Ascending aorta (tissue), 2 donors: ENCODE measurements around the gene B3GNT2. TPM values are rescaled to one million over a fixed set of nuclear protein-coding genes. Genes with fewer than 3 reads are reported as not detected.

Source experiments
- DNase-seq, 2 donors: peaks; one replicate each; pipeline ENCODE4 v3.0.0-alpha.2; 2019; ENCODE audit warnings: low spot score in 2 of 2
- H3K27ac ChIP-seq, 2 donors: fragments of 200-600 bp; sonication (generic); one replicate each; pipeline ENCODE4 v1.5.1; 2016 to 2017; ENCODE audit warnings: mild to moderate bottlenecking in 1 of 2
- H3K27me3 ChIP-seq: fragments of 200-600 bp; sonication (generic); one replicate; pipeline ENCODE4 v1.5.1; 2017
- H3K36me3 ChIP-seq, 2 donors: fragments of 200-600 bp; sonication (generic); one replicate each; pipeline ENCODE4 v1.5.1; 2016
- H3K4me1 ChIP-seq, 2 donors: fragments of 200-600 bp; sonication (generic); one replicate each; pipeline ENCODE4 v1.5.1; 2016 to 2017; ENCODE audit warnings: mild to moderate bottlenecking in 1 of 2
- H3K4me3 ChIP-seq, 2 donors: fragments of 200-600 bp; sonication (generic); one replicate each; pipeline ENCODE4 v1.5.1; 2016 to 2017; ENCODE audit warnings: mild to moderate bottlenecking in 1 of 2
- H3K9me3 ChIP-seq, 2 donors: fragments of 200-600 bp; sonication (generic); one replicate each; pipeline ENCODE4 v1.5.1; 2016
- CTCF ChIP-seq, 3 experiments: fragments of 200-600 bp in 2 of 3; fragments of 450-650 bp in 1 of 3; sonication (generic) in 2 of 3; IDR thresholded peaks; one replicate each; pipeline ENCODE4 v1.5.1; 2016 to 2019; ENCODE audit warnings: antibody characterized with exemption in 3 of 3, mild to moderate bottlenecking in 1 of 3, moderate library complexity in 1 of 3
- intact Hi-C: fragments of 100-400 bp; cut with DNase I; formaldehyde crosslinking; loops from one replicate; pipeline ENCODE4 v1.15.1; 2023
- total RNA-seq: library from RNA; depleted of rRNA; stranded (reverse); fragments of >200 nt; gene quantifications from one replicate; pipeline ENCODE4 v1.1.0, GENCODE V29; 2016

Gene B3GNT2
- total RNA-seq, 1 donor from 2014 or later = 15.2 TPM

GRCh38 chr2:62203459-62203858 is 7.5 kb downstream of the B3GNT2 start:
- H3K27me3 ChIP-seq = no peaks in the 10 kb centered on the region
- no peak overlapping the region for H3K4me3 ChIP-seq
- no peaks in the 10 kb centered on the region for H3K9me3 ChIP-seq
- no peaks in the 10 kb centered on the region for H3K36me3 ChIP-seq
- intact Hi-C loops = no loop called here
- no peak for TF ChIP-seq CTCF (IDR thresholded peaks at IDR 0.05)
- H3K4me1 ChIP-seq = peaks cover 0 to 32% of the 10 kb centered on the region in 2 donors
- no peak overlapping the region for H3K27ac ChIP-seq
- no peak for DNase-seq

DNA sequence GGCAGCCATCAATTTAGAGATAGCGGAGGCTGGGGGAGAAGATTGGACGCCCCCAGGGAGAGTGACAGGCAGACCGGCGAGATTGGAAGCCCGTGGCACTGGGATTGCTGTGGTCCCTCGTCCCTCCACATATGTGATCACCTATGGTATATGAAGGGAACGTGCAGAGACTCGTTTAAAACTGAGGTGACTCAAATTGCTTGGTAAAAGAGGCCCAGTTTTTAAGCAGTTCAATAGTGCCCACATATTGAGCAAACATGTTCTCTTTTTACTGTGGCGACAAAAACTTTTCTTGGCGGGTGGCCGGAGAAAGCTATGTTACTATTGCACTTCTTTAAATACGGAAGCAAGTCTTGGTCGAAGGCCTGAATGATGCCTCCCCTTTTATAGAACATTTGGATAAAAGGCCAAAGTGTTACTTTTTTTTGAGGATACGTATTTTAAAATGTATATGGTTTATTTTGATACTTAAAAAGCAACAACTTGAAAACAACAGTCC is 9.1 kb downstream of the B3GNT2 start:
- no peak overlapping the region for H3K4me3 ChIP-seq
- no peak for TF ChIP-seq CTCF (IDR thresholded peaks at IDR 0.05)
- H3K4me1 ChIP-seq = peaks cover 0 to 29% of the 10 kb centered on the region in 2 donors
- H3K27ac ChIP-seq = peak overlapping the region; percentile 19 to 25
- H3K9me3 ChIP-seq = no peaks in the 10 kb centered on the region
- no peaks in the 10 kb centered on the region for H3K27me3 ChIP-seq
- H3K36me3 ChIP-seq = no peaks in the 10 kb centered on the region
- intact Hi-C loops = no loop called here
- no peak for DNase-seq

DNA sequence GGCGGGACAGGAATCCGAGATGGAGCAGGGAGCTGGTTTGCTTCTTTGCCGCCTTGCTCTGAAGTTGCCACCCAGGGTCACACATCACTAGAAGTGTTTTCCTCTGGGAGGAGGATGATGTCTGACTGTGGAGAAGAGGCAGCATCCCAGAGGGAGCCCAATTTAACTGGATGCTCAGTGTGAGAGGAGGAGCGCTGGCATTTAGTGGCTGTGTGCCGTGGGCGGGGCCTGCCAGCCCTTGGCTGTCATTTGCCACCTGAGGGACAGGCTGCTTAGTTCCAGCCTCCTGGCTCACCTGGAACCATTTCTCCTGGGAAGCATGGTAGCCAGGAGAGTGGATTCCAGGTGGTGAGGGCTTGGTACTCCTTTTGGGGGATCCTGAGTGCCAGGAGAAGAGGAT is 9.6 kb downstream of the B3GNT2 start:
- intact Hi-C loops = no loop called here
- no peaks in the 10 kb centered on the region for H3K36me3 ChIP-seq
- TF ChIP-seq CTCF (IDR thresholded peaks at IDR 0.05) = no peak
- H3K27me3 ChIP-seq = no peaks in the 10 kb centered on the region
- H3K4me1 ChIP-seq = peaks cover 0 to 24% of the 10 kb centered on the region in 2 donors
- no peak for DNase-seq
- peak overlapping the region; percentile 19 to 24 for H3K27ac ChIP-seq
- no peak overlapping the region for H3K4me3 ChIP-seq
- H3K9me3 ChIP-seq = no peaks in the 10 kb centered on the region

DNA sequence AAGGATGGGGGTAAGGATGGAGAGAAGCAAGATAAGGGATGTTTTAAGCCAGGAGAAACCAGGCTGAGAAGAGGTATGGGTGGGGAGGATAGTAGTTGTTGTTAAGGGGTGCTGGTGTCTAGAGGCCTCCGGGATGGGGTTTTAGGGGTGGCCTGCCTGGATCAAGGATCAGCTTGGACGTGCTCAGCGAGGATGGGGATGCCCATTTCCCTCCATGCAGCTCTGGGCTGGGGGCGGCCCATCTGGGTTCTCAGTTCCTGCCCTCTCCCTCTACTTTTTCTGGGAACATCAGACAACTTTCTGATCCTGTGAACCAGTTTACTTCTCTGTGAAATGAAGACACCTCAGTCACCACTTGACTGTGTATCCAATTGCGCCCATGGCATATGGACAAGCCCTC is 10.1 kb downstream of the B3GNT2 start:
- Histone ChIP-seq H3K36me3 (no peaks in the 10 kb centered on the region), H3K4me3 (no peak overlapping the region), H3K4me1 (peaks cover 0 to 22% of the 10 kb centered on the region in 2 donors), H3K27ac (peak overlapping the region; percentile 19 to 24), H3K9me3 (no peaks in the 10 kb centered on the region), H3K27me3 (no peaks in the 10 kb centered on the region)
- no peak for DNase-seq
- intact Hi-C loops = no loop called here
- TF ChIP-seq CTCF (IDR thresholded peaks at IDR 0.05) = no peak

GRCh38 chr2:62207491-62207890 is 11.6 kb downstream of the B3GNT2 start:
- intact Hi-C loops = no loop called here

More at GRCh38 chr2:62207491-62207890, 11.6 kb downstream of the B3GNT2 start:
- Histone ChIP-seq H3K4me3 (no peak overlapping the region), H3K27me3 (no peaks in the 10 kb centered on the region), H3K4me1 (peaks cover 0 to 13% of the 10 kb centered on the region in 2 donors), H3K27ac (no peak overlapping the region), H3K36me3 (no peaks in the 10 kb centered on the region), H3K9me3 (no peaks in the 10 kb centered on the region)
- DNase-seq = no peak
- no peak for TF ChIP-seq CTCF (IDR thresholded peaks at IDR 0.05)
